CD4-positive, alpha-beta memory T cell (primary cell): ENCODE measurements around the gene ST6GALNAC6. TPM values are rescaled to one million over a fixed set of nuclear protein-coding genes. Genes with fewer than 3 reads are reported as not detected.

ENCODE experiments used
- CTCF ChIA-PET: fragments of 350-600 bp; sonication (Branson Sonifier 250); formaldehyde crosslinking; loops from one replicate; lab custom pipeline; 2021; ENCODE audit warnings: inconsistent platforms; ENCODE audit not compliant: partially characterized antibody; lab: Charles Lee
- POLR2A ChIA-PET: fragments of 350-600 bp; sonication (Branson Sonifier 250); formaldehyde crosslinking; loops from one replicate; lab custom pipeline; 2021; ENCODE audit not compliant: partially characterized antibody; lab: Charles Lee
- DNase-seq, 5 donors: peaks; one replicate each; pipeline versions ENCODE4 v3.0.0 to v3.0.0-alpha.2; 2020 to 2022; ENCODE audit warnings: mixed read lengths in 1 of 5
- H3K27ac ChIP-seq: one replicate; pipeline ENCODE4 v1.7.0; 2013; ENCODE audit warnings: low read depth, low read length
- H3K27me3 ChIP-seq: 2 replicates; pipeline ENCODE4 v1.7.0; 2013; ENCODE audit warnings: mild to moderate bottlenecking, low read length, moderate library complexity; ENCODE audit not compliant: insufficient read depth
- H3K36me3 ChIP-seq: 2 replicates; pipeline ENCODE4 v1.7.0; 2013; ENCODE audit warnings: mild to moderate bottlenecking, low read length, moderate library complexity; ENCODE audit not compliant: insufficient read depth
- H3K4me1 ChIP-seq: 2 replicates; pipeline ENCODE4 v1.7.0; 2013; ENCODE audit warnings: mild to moderate bottlenecking, low read length, moderate library complexity; ENCODE audit not compliant: insufficient read depth
- H3K4me3 ChIP-seq, 2 donors: one replicate each; pipeline ENCODE4 v1.7.0; 2013; ENCODE audit warnings: low read length in 2 of 2, mild to moderate bottlenecking in 1 of 2
- H3K9me3 ChIP-seq, 2 donors: one replicate each; pipeline ENCODE4 v1.7.0; 2013; ENCODE audit warnings: low read length in 2 of 2, control low read depth in 1 of 2; ENCODE audit not compliant: control insufficient read depth in 1 of 2
- H3K27ac Mint-ChIP-seq, 7 donors: one replicate each; pipeline ENCODE4 v1.8.0; 2020 to 2021; ENCODE audit warnings: mixed read lengths in 7 of 7, mild to moderate bottlenecking in 6 of 7, inconsistent platforms in 3 of 7, moderate library complexity in 3 of 7
- H3K27me3 Mint-ChIP-seq, 2 donors: one replicate each; pipeline ENCODE4 v1.8.0; 2020 to 2021; ENCODE audit warnings: mixed read lengths in 2 of 2
- H3K36me3 Mint-ChIP-seq, 2 donors: one replicate each; pipeline ENCODE4 v1.8.0; 2020 to 2021; ENCODE audit warnings: mixed read lengths in 2 of 2, inconsistent platforms in 1 of 2, mild to moderate bottlenecking in 1 of 2
- H3K4me1 Mint-ChIP-seq, 4 donors: one replicate each; pipeline ENCODE4 v1.8.0; 2020 to 2021; ENCODE audit warnings: mixed read lengths in 4 of 4, mild to moderate bottlenecking in 1 of 4
- H3K4me3 Mint-ChIP-seq, 8 donors: one replicate each; pipeline ENCODE4 v1.8.0; 2020 to 2021; ENCODE audit warnings: mixed read lengths in 8 of 8, mild to moderate bottlenecking in 7 of 8, moderate library complexity in 6 of 8, inconsistent platforms in 3 of 8
- H3K9me3 Mint-ChIP-seq, 8 donors: one replicate each; pipeline ENCODE4 v1.8.0; 2020 to 2021; ENCODE audit warnings: mixed read lengths in 8 of 8, mild to moderate bottlenecking in 5 of 8, inconsistent platforms in 3 of 8, moderate library complexity in 1 of 8
- intact Hi-C: fragments of 100-400 bp; cut with micrococcal nuclease; formaldehyde crosslinking; loops from one replicate; pipeline ENCODE4 v1.15.1; 2023
- polyA plus RNA-seq, 2 donors: library from polyadenylated mRNA; unstranded; fragments of 300-500 nt; fragmentation: Illumina TruSeq; gene quantifications; one replicate each; pipeline ENCODE4 v1.2.3, GENCODE V29; 2021
- total RNA-seq, 2 experiments: library from RNA; stranded (reverse); gene quantifications; one replicate each; pipeline ENCODE4 v1.2.3, GENCODE V29; 2021

ST6GALNAC6 gene
- total and polyA plus RNA-seq, 4 experiments from 2014 or later = 45.2 to 127 (median 85.5) TPM

DNA sequence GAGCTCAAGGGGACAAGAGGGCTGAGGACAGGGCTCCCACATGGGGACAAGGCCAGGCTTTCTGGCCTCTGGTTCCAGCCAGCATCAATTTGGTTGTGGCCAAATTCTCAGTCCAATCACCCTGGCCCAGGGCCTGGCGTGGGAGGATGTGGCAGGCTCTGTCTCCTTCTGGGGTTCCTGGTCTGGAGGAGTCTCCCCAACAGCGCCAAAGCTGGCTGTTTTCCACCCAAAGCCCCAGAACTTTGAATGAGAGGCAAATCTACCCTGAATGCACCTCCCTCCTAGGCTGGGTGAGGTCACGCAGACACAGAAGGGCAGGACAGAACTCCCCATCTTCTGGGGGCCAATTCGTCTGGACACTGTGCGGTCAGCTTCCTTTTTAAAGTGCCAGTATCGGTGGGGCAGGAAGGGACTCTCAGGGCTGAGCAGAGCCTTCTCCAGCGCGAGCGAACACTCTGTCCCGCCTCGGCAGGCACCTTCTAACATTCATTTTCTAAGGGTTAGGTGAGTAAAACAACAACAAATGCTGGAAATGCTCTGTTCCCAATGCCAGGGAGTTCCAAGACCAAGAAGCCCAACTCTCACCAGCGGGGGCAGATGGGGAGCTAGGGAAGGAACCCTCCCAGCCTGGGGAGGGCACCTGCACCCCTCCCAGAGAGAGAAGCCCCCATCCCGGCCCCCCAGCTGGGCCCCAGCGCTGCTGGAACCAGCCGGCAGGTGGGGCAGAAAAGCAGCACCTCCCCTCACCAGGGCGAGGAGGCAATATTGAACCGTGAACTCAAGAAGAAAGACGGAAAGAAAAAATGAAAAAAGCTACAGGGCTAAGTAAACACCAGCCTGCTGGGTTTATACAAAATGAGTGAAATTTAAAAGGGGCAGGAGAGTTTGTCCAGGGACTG is 41.9 kb upstream of the ST6GALNAC6 start:
- no peak overlapping the region for H3K4me3 ChIP-seq
- no peaks in the 10 kb centered on the region for H3K9me3 ChIP-seq
- no peaks in the 10 kb centered on the region for H3K27me3 Mint-ChIP-seq
- H3K4me3 Mint-ChIP-seq = no peak overlapping the region
- peaks cover 34 to 64% of the 10 kb centered on the region in 2 donors for H3K36me3 Mint-ChIP-seq
- H3K27ac ChIP-seq = no peak overlapping the region
- H3K9me3 Mint-ChIP-seq = peaks cover 0 to 8% (median 0%) of the 10 kb centered on the region in 8 donors
- intact Hi-C loops = no loop called here
- peaks cover 24 to 58% (median 36%) of the 10 kb centered on the region in 4 donors for H3K4me1 Mint-ChIP-seq
- DNase-seq = peak in 1 of 5 donors; percentile 21
- H3K36me3 ChIP-seq = peaks cover 58% of the 10 kb centered on the region
- H3K4me1 ChIP-seq = peaks cover 36% of the 10 kb centered on the region
- no peaks in the 10 kb centered on the region for H3K27me3 ChIP-seq
- POLR2A ChIA-PET = interaction anchor here (0.9 to 16.4 kb wide), 8 partner anchors 12 to 146 kb away, joined by 3 to 250 read pairs (median 16); partner anchors contain the start of gene EEIG1
- CTCF ChIA-PET = interaction anchor here (0.7 to 11.2 kb wide), 15 partner anchors 9 to 183 kb away, joined by 3 to 216 read pairs (median 4); partner anchors contain the start of genes EEIG1, PIP5KL1 and SLC25A25
- H3K27ac Mint-ChIP-seq = peak overlapping the region in 3 of 7 donors; percentile 47 to 90 (median 84)

DNA sequence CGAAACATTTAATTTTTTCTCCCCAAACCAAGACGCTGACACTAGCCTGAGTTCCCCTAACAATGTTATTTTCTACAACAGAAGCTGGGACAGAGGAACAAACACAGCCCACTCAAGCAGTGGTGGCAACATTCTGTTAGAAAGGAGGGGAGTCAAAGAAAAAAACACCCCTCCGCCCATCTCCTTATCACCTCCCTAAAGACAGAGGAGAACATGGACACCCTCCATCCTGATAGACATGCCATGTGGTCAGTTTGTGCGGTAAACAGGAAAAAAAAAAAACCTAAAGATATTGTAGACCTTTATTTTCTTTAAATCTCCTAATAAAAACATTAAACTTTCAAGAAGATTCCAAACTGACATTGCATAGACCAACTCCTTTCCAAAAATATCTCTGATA is 41.2 kb upstream of the ST6GALNAC6 start:
- H3K9me3 ChIP-seq = no peaks in the 10 kb centered on the region
- no peak for DNase-seq
- peaks cover 0 to 8% (median 0%) of the 10 kb centered on the region in 8 donors for H3K9me3 Mint-ChIP-seq
- no peaks in the 10 kb centered on the region for H3K27me3 ChIP-seq
- POLR2A ChIA-PET = interaction anchor here (2.1 to 16.4 kb wide), 5 partner anchors 13 to 127 kb away, joined by 9 to 250 read pairs (median 39); partner anchors contain the start of genes EEIG1, NAIF1 and SLC25A25
- H3K27ac Mint-ChIP-seq = peak overlapping the region; percentile 9 to 90 (median 38)
- peaks cover 43% of the 10 kb centered on the region for H3K4me1 ChIP-seq
- H3K36me3 ChIP-seq = peaks cover 51% of the 10 kb centered on the region
- H3K27me3 Mint-ChIP-seq = no peaks in the 10 kb centered on the region
- peaks cover 38 to 59% of the 10 kb centered on the region in 2 donors for H3K36me3 Mint-ChIP-seq
- H3K4me3 Mint-ChIP-seq = peak overlapping the region in 1 of 8 donors; percentile 0
- CTCF ChIA-PET = interaction anchor here (0.8 to 11.2 kb wide), 6 partner anchors 8 to 95 kb away, joined by 3 to 216 read pairs (median 24); no protein-coding TSS in a partner anchor
- intact Hi-C loops = no loop called here
- H3K4me1 Mint-ChIP-seq = peaks cover 29 to 58% (median 43%) of the 10 kb centered on the region in 4 donors
- H3K4me3 ChIP-seq = no peak overlapping the region
- H3K27ac ChIP-seq = no peak overlapping the region

GRCh38 chr9:127938298-127938690 is 38.9 kb upstream of the ST6GALNAC6 start:
- Histone ChIP-seq H3K4me3 (peak overlapping the region in 1 of 2 donors; percentile 36), H3K9me3 (no peaks in the 10 kb centered on the region), H3K27ac (peak overlapping the region; percentile 75), H3K4me1 (peaks cover 41% of the 10 kb centered on the region), H3K36me3 (peaks cover 29% of the 10 kb centered on the region), H3K27me3 (no peaks in the 10 kb centered on the region)
- Mint-ChIP-seq H3K4me1 (peaks cover 24 to 52% (median 41%) of the 10 kb centered on the region in 4 donors), H3K36me3 (peaks cover 23 to 42% of the 10 kb centered on the region in 2 donors), H3K4me3 (peak overlapping the region; percentile 24 to 88 (median 53)), H3K27me3 (no peaks in the 10 kb centered on the region), H3K9me3 (peaks cover 0 to 9% (median 0%) of the 10 kb centered on the region in 8 donors), H3K27ac (peak overlapping the region; percentile 57 to 90 (median 83))
- POLR2A ChIA-PET = interaction anchor here (1.2 to 16.4 kb wide), 6 partner anchors 10 to 94 kb away, joined by 3 to 250 read pairs (median 17); partner anchors contain the start of gene EEIG1
- intact Hi-C loops = loop anchor here (5.0 kb wide), 1 partner anchor 34 kb away; no protein-coding TSS in a partner anchor
- CTCF ChIA-PET = interaction anchor here (1.4 to 11.2 kb wide), 3 partner anchors 17 to 98 kb away, joined by 3 to 216 read pairs (median 109); no protein-coding TSS in a partner anchor
- DNase-seq = peak in 1 of 5 donors; percentile 44

- Mint-ChIP-seq H3K27ac (peak within 1 kb of the TSS; percentile 89 to 97 (median 97)), H3K27me3 (no peaks in the 10 kb centered on the region), H3K36me3 (peaks cover 24 to 35% of the 10 kb centered on the region in 2 donors), H3K9me3 (peaks cover 0 to 7% (median 0%) of the 10 kb centered on the region in 8 donors), H3K4me3 (peak within 1 kb of the TSS; percentile 88 to 98 (median 91)), H3K4me1 (peaks cover 23 to 53% (median 41%) of the 10 kb centered on the region in 4 donors)
- intact Hi-C loops = loop anchor here (5.0 kb wide), 1 partner anchor 35 kb away; no protein-coding TSS in a partner anchor
- POLR2A ChIA-PET = interaction anchor here (0.7 to 16.4 kb wide), 25 partner anchors 9 to 713 kb away, joined by 3 to 250 read pairs (median 3); partner anchors contain the start of genes BBLN, CDK9, EEIG1 and NAIF1
- Histone ChIP-seq H3K4me3 (peak within 1 kb of the TSS; percentile 37 to 73), H3K27ac (peak within 1 kb of the TSS; percentile 75), H3K36me3 (peaks cover 22% of the 10 kb centered on the region), H3K27me3 (no peaks in the 10 kb centered on the region), H3K9me3 (no peaks in the 10 kb centered on the region), H3K4me1 (peaks cover 37% of the 10 kb centered on the region)
- peak; percentile 85 to 89 (median 87) for DNase-seq
- CTCF ChIA-PET = interaction anchor here (1.0 to 11.2 kb wide), 5 partner anchors 16 to 150 kb away, joined by 3 to 216 read pairs (median 4); no protein-coding TSS in a partner anchor
Observed at GRCh38 chr9:127937388-127938297, 38.2 kb upstream of the ST6GALNAC6 start, which contains the start of gene DPM2. DPM2 (minus strand) TSS chr9:127937854; CDS start chr9:127937820, 34 bp downstream.

DNA sequence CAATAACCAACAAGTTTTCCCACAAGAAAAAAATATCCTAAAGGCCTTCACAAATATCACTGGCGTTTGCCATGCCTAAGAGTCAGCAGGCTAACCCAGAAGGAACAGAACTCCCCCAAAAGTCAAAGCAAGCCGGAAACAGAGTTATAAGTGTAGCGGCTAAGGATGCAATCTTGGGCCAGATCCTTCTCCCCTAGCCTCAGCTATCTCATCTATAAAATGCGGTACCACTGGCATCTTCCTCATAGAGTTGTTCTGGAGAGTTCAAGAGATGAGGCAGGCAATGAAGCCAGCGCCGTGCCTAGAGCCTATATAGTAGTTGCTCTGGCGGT is 37.6 kb upstream of the ST6GALNAC6 start:
- ChIA-PET CTCF (interaction anchor here (1.0 to 11.2 kb wide), 5 partner anchors 15 to 150 kb away, joined by 3 to 216 read pairs (median 4); no protein-coding TSS in a partner anchor), POLR2A (interaction anchor here (0.7 to 16.4 kb wide), 24 partner anchors 9 to 713 kb away, joined by 3 to 250 read pairs (median 3); partner anchors contain the start of genes BBLN, CDK9, EEIG1 and NAIF1)
- H3K4me3 ChIP-seq = peak overlapping the region; percentile 37 to 73
- peaks cover 0 to 7% (median 0%) of the 10 kb centered on the region in 8 donors for H3K9me3 Mint-ChIP-seq
- peak overlapping the region; percentile 89 to 97 (median 97) for H3K27ac Mint-ChIP-seq
- intact Hi-C loops = loop anchor here (5.0 kb wide), 1 partner anchor 35 kb away; no protein-coding TSS in a partner anchor
- peak overlapping the region; percentile 88 to 98 (median 91) for H3K4me3 Mint-ChIP-seq
- no peaks in the 10 kb centered on the region for H3K9me3 ChIP-seq
- no peaks in the 10 kb centered on the region for H3K27me3 Mint-ChIP-seq
- H3K36me3 ChIP-seq = peaks cover 16% of the 10 kb centered on the region
- peaks cover 19 to 29% of the 10 kb centered on the region in 2 donors for H3K36me3 Mint-ChIP-seq
- H3K4me1 Mint-ChIP-seq = peaks cover 23 to 52% (median 41%) of the 10 kb centered on the region in 4 donors
- H3K4me1 ChIP-seq = peaks cover 37% of the 10 kb centered on the region
- no peaks in the 10 kb centered on the region for H3K27me3 ChIP-seq
- DNase-seq = no peak
- H3K27ac ChIP-seq = peak overlapping the region; percentile 75
